ENCODE measurements around the gene ACTR1A.

Gene ACTR1A

GRCh38 chr10:102453502-102453901 is 49.0 kb downstream of the ACTR1A start:
- no peak overlapping the region for H3K4me3 ChIP-seq (ENCODE audit: low read depth, low read length)
- no peak for TF ChIP-seq CTCF (IDR thresholded peaks at IDR 0.05; ENCODE audit: borderline replicate concordance, insufficient read depth, low read depth, low read length)

- TF ChIP-seq CTCF (IDR thresholded peaks at IDR 0.05; ENCODE audit: borderline replicate concordance, insufficient read depth, low read depth, low read length) = no peak
- no peak overlapping the region for H3K4me3 ChIP-seq (ENCODE audit: low read depth, low read length)
These were observed 49.7 kb downstream of the ACTR1A start for GRCh38 chr10:102452672-102453340.

- TF ChIP-seq CTCF (IDR thresholded peaks at IDR 0.05; ENCODE audit: borderline replicate concordance, insufficient read depth, low read depth, low read length) = no peak
- H3K4me3 ChIP-seq (ENCODE audit: low read depth, low read length) = peak within 1 kb of the TSS; percentile 77
These were observed 51.2 kb downstream of the ACTR1A start, which contains the start of gene C10orf95 for GRCh38 chr10:102451105-102451969. Gene C10orf95 (minus strand): TSS chr10:102451543. CDS start chr10:102451093, 450 bp downstream.

- no peak for TF ChIP-seq CTCF (IDR thresholded peaks at IDR 0.05; ENCODE audit: borderline replicate concordance, insufficient read depth, low read depth, low read length)
- H3K4me3 ChIP-seq (ENCODE audit: low read depth, low read length) = peak overlapping the region; percentile 77
These were observed 52.0 kb downstream of the ACTR1A start for GRCh38 chr10:102450374-102451104.

- no peak for TF ChIP-seq CTCF (IDR thresholded peaks at IDR 0.05; ENCODE audit: borderline replicate concordance, insufficient read depth, low read depth, low read length)
- H3K4me3 ChIP-seq (ENCODE audit: low read depth, low read length) = peak overlapping the region; percentile 77
These were observed 52.5 kb downstream of the ACTR1A start for GRCh38 chr10:102450124-102450373.

GRCh38 chr10:102449321-102450123 is 53.0 kb downstream of the ACTR1A start:
- peak overlapping the region; percentile 77 for H3K4me3 ChIP-seq (ENCODE audit: low read depth, low read length)
- TF ChIP-seq CTCF (IDR thresholded peaks at IDR 0.05; ENCODE audit: borderline replicate concordance, insufficient read depth, low read depth, low read length) = no peak
